ENCODE data around the gene KAZN.

Gene KAZN

GRCh38 chr1:14707531-14708445 is 109.3 kb downstream of the KAZN start:
- TF ChIP-seq ZFP30 (CRISPR knock-in tag; IDR thresholded peaks at IDR 0.05), result no peak
- TF ChIP-seq SNAI2 (CRISPR knock-in tag; IDR thresholded peaks at IDR 0.05), result no peak
- no peak for TF ChIP-seq TCF4 (CRISPR knock-in tag; IDR thresholded peaks at IDR 0.05; ENCODE audit: borderline replicate concordance)
- no peak for TF ChIP-seq ZNF8 (CRISPR knock-in tag; IDR thresholded peaks at IDR 0.05)
- no peak for TF ChIP-seq CSDC2 (CRISPR knock-in tag; IDR thresholded peaks at IDR 0.05)
- no peak for ATAC-seq

DNA sequence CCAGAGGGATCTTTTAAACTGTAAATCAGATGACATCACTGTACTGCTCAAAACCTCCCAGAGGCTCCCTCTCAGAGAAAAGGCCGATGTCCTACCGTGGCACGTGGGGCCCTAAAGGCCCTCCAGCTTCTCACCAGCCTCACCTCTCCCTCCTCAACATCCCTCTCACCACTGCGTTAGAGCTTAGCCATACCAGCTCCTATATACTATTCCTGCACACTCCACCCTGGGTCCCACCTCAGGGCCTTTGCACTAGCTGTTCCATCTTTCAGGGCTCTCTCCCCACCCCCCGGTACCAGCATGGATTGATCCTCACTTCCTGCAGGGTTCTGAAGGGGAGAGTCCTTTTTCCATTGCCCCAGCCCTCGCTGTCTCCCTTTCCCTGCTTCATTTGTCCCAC is 111.8 kb downstream of the KAZN start:
- TF ChIP-seq, protein P1, sequence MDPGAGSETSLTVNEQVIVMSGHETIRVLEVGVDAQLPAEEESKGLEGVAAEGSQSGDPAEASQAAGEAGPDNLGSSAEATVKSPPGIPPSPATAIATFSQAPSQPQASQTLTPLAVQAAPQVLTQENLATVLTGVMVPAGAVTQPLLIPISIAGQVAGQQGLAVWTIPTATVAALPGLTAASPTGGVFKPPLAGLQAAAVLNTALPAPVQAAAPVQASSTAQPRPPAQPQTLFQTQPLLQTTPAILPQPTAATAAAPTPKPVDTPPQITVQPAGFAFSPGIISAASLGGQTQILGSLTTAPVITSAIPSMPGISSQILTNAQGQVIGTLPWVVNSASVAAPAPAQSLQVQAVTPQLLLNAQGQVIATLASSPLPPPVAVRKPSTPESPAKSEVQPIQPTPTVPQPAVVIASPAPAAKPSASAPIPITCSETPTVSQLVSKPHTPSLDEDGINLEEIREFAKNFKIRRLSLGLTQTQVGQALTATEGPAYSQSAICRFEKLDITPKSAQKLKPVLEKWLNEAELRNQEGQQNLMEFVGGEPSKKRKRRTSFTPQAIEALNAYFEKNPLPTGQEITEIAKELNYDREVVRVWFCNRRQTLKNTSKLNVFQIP (CRISPR knock-in tag; IDR thresholded peaks at IDR 0.05; ENCODE audit: borderline replicate concordance, low read depth), result no peak
- no peak for TF ChIP-seq CSRNP3 (CRISPR knock-in tag; IDR thresholded peaks at IDR 0.05)
- TF ChIP-seq ESRRG (CRISPR knock-in tag; IDR thresholded peaks at IDR 0.05), result no peak
- TF ChIP-seq, protein P2, sequence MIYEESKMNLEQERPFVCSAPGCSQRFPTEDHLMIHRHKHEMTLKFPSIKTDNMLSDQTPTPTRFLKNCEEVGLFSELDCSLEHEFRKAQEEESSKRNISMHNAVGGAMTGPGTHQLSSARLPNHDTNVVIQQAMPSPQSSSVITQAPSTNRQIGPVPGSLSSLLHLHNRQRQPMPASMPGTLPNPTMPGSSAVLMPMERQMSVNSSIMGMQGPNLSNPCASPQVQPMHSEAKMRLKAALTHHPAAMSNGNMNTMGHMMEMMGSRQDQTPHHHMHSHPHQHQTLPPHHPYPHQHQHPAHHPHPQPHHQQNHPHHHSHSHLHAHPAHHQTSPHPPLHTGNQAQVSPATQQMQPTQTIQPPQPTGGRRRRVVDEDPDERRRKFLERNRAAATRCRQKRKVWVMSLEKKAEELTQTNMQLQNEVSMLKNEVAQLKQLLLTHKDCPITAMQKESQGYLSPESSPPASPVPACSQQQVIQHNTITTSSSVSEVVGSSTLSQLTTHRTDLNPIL (CRISPR knock-in tag; IDR thresholded peaks at IDR 0.05; ENCODE audit: low read depth), result no peak
- no peak for TF ChIP-seq ZNF565 (CRISPR knock-in tag; conservative IDR thresholded peaks at IDR 0.05; ENCODE audit: low read depth)
- TF ChIP-seq ZNF8 (CRISPR knock-in tag; IDR thresholded peaks at IDR 0.05), result no peak
- TF ChIP-seq ARNTL (CRISPR knock-in tag; IDR thresholded peaks at IDR 0.05; ENCODE audit: borderline replicate concordance, low read depth), result no peak
- TF ChIP-seq PATZ1 (CRISPR knock-in tag; IDR thresholded peaks at IDR 0.05; ENCODE audit: borderline replicate concordance), result no peak
- TF ChIP-seq RARB (CRISPR knock-in tag; IDR thresholded peaks at IDR 0.05), result no peak
- TF ChIP-seq SNAI2 (CRISPR knock-in tag; IDR thresholded peaks at IDR 0.05), result no peak
- TF ChIP-seq ZFP30 (CRISPR knock-in tag; IDR thresholded peaks at IDR 0.05), result no peak
- no peak for TF ChIP-seq CSDC2 (CRISPR knock-in tag; IDR thresholded peaks at IDR 0.05)
- no peak for ATAC-seq

- ATAC-seq, result no peak
These were observed 113.7 kb downstream of the KAZN start for GRCh38 chr1:14712136-14712535.

More at GRCh38 chr1:14712136-14712535, 113.7 kb downstream of the KAZN start:
- no peak for TF ChIP-seq ZFP30 (CRISPR knock-in tag; IDR thresholded peaks at IDR 0.05)
- TF ChIP-seq ZNF565 (CRISPR knock-in tag; conservative IDR thresholded peaks at IDR 0.05; ENCODE audit: low read depth), result no peak
- TF ChIP-seq SNAI2 (CRISPR knock-in tag; IDR thresholded peaks at IDR 0.05), result no peak
- no peak for TF ChIP-seq RARB (CRISPR knock-in tag; IDR thresholded peaks at IDR 0.05)
- TF ChIP-seq ARNTL (CRISPR knock-in tag; IDR thresholded peaks at IDR 0.05; ENCODE audit: borderline replicate concordance, low read depth), result no peak
- no peak for TF ChIP-seq PATZ1 (CRISPR knock-in tag; IDR thresholded peaks at IDR 0.05; ENCODE audit: borderline replicate concordance)
- no peak for TF ChIP-seq CSDC2 (CRISPR knock-in tag; IDR thresholded peaks at IDR 0.05)
- no peak for TF ChIP-seq ESRRG (CRISPR knock-in tag; IDR thresholded peaks at IDR 0.05)
- TF ChIP-seq, protein P2 (CRISPR knock-in tag; IDR thresholded peaks at IDR 0.05; ENCODE audit: low read depth), result no peak
- TF ChIP-seq PPARA (CRISPR knock-in tag; IDR thresholded peaks at IDR 0.05; ENCODE audit: borderline replicate concordance), result no peak
- TF ChIP-seq CSRNP3 (CRISPR knock-in tag; IDR thresholded peaks at IDR 0.05), result no peak
- TF ChIP-seq, protein P1 (CRISPR knock-in tag; IDR thresholded peaks at IDR 0.05; ENCODE audit: borderline replicate concordance, low read depth), result no peak
